H9 (cell line): ENCODE measurements around the gene SYT7. TPM values are rescaled to one million over a fixed set of nuclear protein-coding genes. Genes with fewer than 3 reads are reported as not detected.

Source experiments
- DNase-seq: peaks from one replicate; pipeline ENCODE4 v3.0.0-alpha.2; 2017
- H2AFZ ChIP-seq: one replicate; pipeline ENCODE4 v1.6.1; 2013; ENCODE audit warnings: mild to moderate bottlenecking, low read length, control low read depth, moderate library complexity
- H2AK5ac ChIP-seq: 2 replicates; pipeline ENCODE4 v1.6.1; 2013; ENCODE audit warnings: low read length, control low read depth, mixed read lengths; ENCODE audit not compliant: insufficient read length
- H2BK120ac ChIP-seq: one replicate; pipeline ENCODE4 v1.6.1; 2013; ENCODE audit warnings: low read depth, mild to moderate bottlenecking, low read length, control low read depth, inconsistent platforms; ENCODE audit not compliant: poor library complexity, severe bottlenecking
- H2BK12ac ChIP-seq: 2 replicates; pipeline ENCODE4 v1.6.1; 2013; ENCODE audit warnings: low read length, control low read depth, mixed read lengths, low read depth; ENCODE audit not compliant: insufficient read length
- H2BK15ac ChIP-seq: 2 replicates; pipeline ENCODE4 v1.6.1; 2013; ENCODE audit warnings: low read depth, low read length, control low read depth
- H2BK20ac ChIP-seq: one replicate; pipeline ENCODE4 v1.6.1; 2013; ENCODE audit warnings: low read depth, mild to moderate bottlenecking, low read length, control low read depth, inconsistent platforms; ENCODE audit not compliant: poor library complexity, severe bottlenecking
- H2BK5ac ChIP-seq: 2 replicates; pipeline ENCODE4 v1.6.1; 2013; ENCODE audit warnings: low read length, control low read depth, mixed read lengths; ENCODE audit not compliant: insufficient read length
- H3K14ac ChIP-seq: 2 replicates; pipeline ENCODE4 v1.6.1; 2013; ENCODE audit warnings: low read length, control low read depth; ENCODE audit not compliant: insufficient read depth
- H3K18ac ChIP-seq: 2 replicates; pipeline ENCODE4 v1.6.1; 2013; ENCODE audit warnings: low read depth, mild to moderate bottlenecking, mixed read lengths, low read length, control low read depth; ENCODE audit not compliant: insufficient read length
- H3K23ac ChIP-seq: 2 replicates; pipeline ENCODE4 v1.6.1; 2013; ENCODE audit warnings: low read length, control low read depth, mixed read lengths, low read depth; ENCODE audit not compliant: insufficient read length
- H3K23me2 ChIP-seq: 2 replicates; pipeline ENCODE4 v1.6.1; 2013; ENCODE audit warnings: low read depth, mild to moderate bottlenecking, mixed read lengths, low read length, control low read depth; ENCODE audit not compliant: insufficient read length, poor library complexity, severe bottlenecking
- H3K27ac ChIP-seq: 2 replicates; pipeline ENCODE4 v1.5.1; 2013; ENCODE audit warnings: low read length, control low read depth, mixed read lengths, low read depth; ENCODE audit not compliant: insufficient read length
- H3K27me3 ChIP-seq: 2 replicates; pipeline ENCODE4 v1.6.1; 2013; ENCODE audit warnings: low read length, control low read depth, inconsistent platforms; ENCODE audit not compliant: insufficient read depth
- H3K4ac ChIP-seq: 2 replicates; pipeline ENCODE4 v1.6.1; 2013; ENCODE audit warnings: low read depth, mild to moderate bottlenecking, control low read depth, inconsistent platforms, low read length, moderate library complexity
- H3K4me1 ChIP-seq: 2 replicates; pipeline ENCODE4 v1.6.1; 2013; ENCODE audit warnings: low read length, control low read depth, inconsistent platforms; ENCODE audit not compliant: insufficient read depth
- H3K4me2 ChIP-seq: 2 replicates; pipeline ENCODE4 v1.6.1; 2013; ENCODE audit warnings: low read length, control low read depth, mixed read lengths; ENCODE audit not compliant: insufficient read length, insufficient read depth
- H3K56ac ChIP-seq: 2 replicates; pipeline ENCODE4 v1.6.1; 2013; ENCODE audit warnings: low read depth, mild to moderate bottlenecking, mixed read lengths, low read length, control low read depth; ENCODE audit not compliant: insufficient read length
- H3K79me1 ChIP-seq: 2 replicates; pipeline ENCODE4 v1.6.1; 2013; ENCODE audit warnings: low read depth, mild to moderate bottlenecking, moderate library complexity, low read length, control low read depth, inconsistent platforms; ENCODE audit not compliant: insufficient read depth, poor library complexity, severe bottlenecking
- H3K79me2 ChIP-seq: 2 replicates; pipeline ENCODE4 v1.6.1; 2013; ENCODE audit warnings: low read length, control low read depth, inconsistent platforms; ENCODE audit not compliant: insufficient read depth
- H3K9ac ChIP-seq: 2 replicates; pipeline ENCODE4 v1.6.1; 2013; ENCODE audit warnings: low read length, control low read depth, mixed read lengths; ENCODE audit not compliant: insufficient read length; ENCODE audit errors: extremely low read depth
- H3K9me3 ChIP-seq: one replicate; pipeline ENCODE4 v1.6.1; 2013; ENCODE audit warnings: low read depth, low read length, inconsistent platforms; ENCODE audit not compliant: control insufficient read depth
- H3T11ph ChIP-seq: one replicate; pipeline ENCODE4 v1.6.1; 2013; ENCODE audit warnings: mild to moderate bottlenecking, low read length, control low read depth, inconsistent platforms
- H4K20me1 ChIP-seq: one replicate; pipeline ENCODE4 v1.6.1; 2013; ENCODE audit not compliant: control insufficient read depth, insufficient read length, insufficient read depth
- H4K5ac ChIP-seq: 2 replicates; pipeline ENCODE4 v1.6.1; 2013; ENCODE audit warnings: low read depth, mild to moderate bottlenecking, mixed read lengths, low read length, control low read depth; ENCODE audit not compliant: insufficient read length
- H4K8ac ChIP-seq: replicated peaks from 2 replicates; pipeline ENCODE4 v1.6.1; 2013; ENCODE audit warnings: low read length, control low read depth, mixed read lengths, low read depth; ENCODE audit not compliant: insufficient read length
- H4K91ac ChIP-seq: 2 replicates; pipeline ENCODE4 v1.6.1; 2013; ENCODE audit warnings: low read depth, mild to moderate bottlenecking, moderate library complexity, mixed read lengths, low read length, control low read depth; ENCODE audit not compliant: insufficient read length
- H3K27ac Mint-ChIP-seq, 3 experiments: 2 replicates in 2 of 3; 3 replicates in 1 of 3; pipeline ENCODE4 v1.8.0; 2020 to 2021; ENCODE audit warnings: mixed read lengths in 3 of 3, mild to moderate bottlenecking in 1 of 3, moderate library complexity in 1 of 3
- H3K27me3 Mint-ChIP-seq: 2 replicates; pipeline ENCODE4 v1.8.0; 2021; ENCODE audit warnings: low read depth, mild to moderate bottlenecking, moderate library complexity, mixed read lengths
- H3K36me3 Mint-ChIP-seq, 3 experiments: 2 replicates in 2 of 3; 3 replicates in 1 of 3; pipeline ENCODE4 v1.8.0; 2020 to 2021; ENCODE audit warnings: low read depth in 3 of 3, mixed read lengths in 3 of 3; ENCODE audit not compliant: insufficient read depth in 1 of 3
- H3K4me1 Mint-ChIP-seq, 2 experiments: 2 replicates each; pipeline ENCODE4 v1.8.0; 2020; ENCODE audit warnings: mixed read lengths in 2 of 2
- H3K4me3 Mint-ChIP-seq, 2 experiments: 2 replicates in 1 of 2; 3 replicates in 1 of 2; pipeline ENCODE4 v1.8.0; 2020 to 2021; ENCODE audit warnings: mild to moderate bottlenecking in 2 of 2, mixed read lengths in 2 of 2, moderate library complexity in 1 of 2
- H3K9me3 Mint-ChIP-seq, 2 experiments: 2 replicates in 1 of 2; 3 replicates in 1 of 2; pipeline ENCODE4 v1.8.0; 2020; ENCODE audit warnings: mild to moderate bottlenecking in 2 of 2, mixed read lengths in 2 of 2, moderate library complexity in 1 of 2
- CTCF ChIP-seq: fragments of 200-600 bp; sonication (generic); conservative IDR thresholded peaks from 3 replicates; pipeline ENCODE4 v1.8.0; 2021; ENCODE audit warnings: antibody characterized with exemption, mild to moderate bottlenecking
- WGBS: extraction: QIAGEN DNeasy Blood & Tissue Kit; methylation state at CpG from one replicate; pipeline ENCODE4 v1.1.7; 2013; ENCODE audit warnings: missing lambda C conversion rate, low lambda C conversion rate, mixed read lengths; ENCODE audit not compliant: insufficient read length; ENCODE audit errors: extremely low coverage; 5-methylcytosine and 5-hydroxymethylcytosine counted together
- total RNA-seq: library from RNA; stranded (reverse); gene quantifications from 2 replicates; pipeline ENCODE4 v1.2.1, GENCODE V29; 2021

Gene SYT7
- total RNA-seq, 1 experiment from 2014 or later: 8.8 TPM

- Histone ChIP-seq H2BK120ac (no peak overlapping the region), H3K4ac (no peak overlapping the region), H2AFZ (no peak overlapping the region), H2BK12ac (no peak overlapping the region), H2BK20ac (no peak overlapping the region), H3K4me1 (no peaks in the 10 kb centered on the region), H2BK15ac (no peak overlapping the region), H3T11ph (no peak overlapping the region), H3K23ac (no peak overlapping the region), H3K23me2 (no peaks in the 10 kb centered on the region), H3K79me1 (no peaks in the 10 kb centered on the region), H4K20me1 (no peaks in the 10 kb centered on the region), H3K14ac (peak overlapping the region; percentile 48; the same call in 1 of the 2 replicates), H3K4me2 (no peak overlapping the region), H4K8ac (no peak overlapping the region), H3K79me2 (no peaks in the 10 kb centered on the region), H3K9me3 (no peaks in the 10 kb centered on the region), H3K27ac (no peak overlapping the region), H3K9ac (no peak overlapping the region), H2AK5ac (no peak overlapping the region), H3K18ac (no peak overlapping the region), H3K56ac (no peak overlapping the region), H4K91ac (no peak overlapping the region), H2BK5ac (no peak overlapping the region), H3K27me3 (no peaks in the 10 kb centered on the region), H4K5ac (no peak overlapping the region)
- no peak overlapping the region for H3K4me3 Mint-ChIP-seq
- no peak for TF ChIP-seq CTCF
- no peaks in the 10 kb centered on the region for H3K36me3 Mint-ChIP-seq
- no peaks in the 10 kb centered on the region for H3K9me3 Mint-ChIP-seq
- peak overlapping the region in 1 of 3 experiments; percentile 96; a peak in 2 of 7 replicates for H3K27ac Mint-ChIP-seq
- no CpG with 5 or more reads among the region's 7 CpGs for WGBS
- H3K27me3 Mint-ChIP-seq: peaks cover 7% of the 10 kb centered on the region
- H3K4me1 Mint-ChIP-seq: peaks cover 17 to 35% of the 10 kb centered on the region in 2 experiments
- peak; percentile 95 for DNase-seq
Observed at GRCh38 chr11:61480994-61481335, 99.9 kb downstream of the SYT7 start.
